MG63 (cell line): ENCODE measurements around the gene PRKCD. TPM values are rescaled to one million over a fixed set of nuclear protein-coding genes. Genes with fewer than 3 reads are reported as not detected.
"Not testable (repeated sequence)": the region's sequence is repeated elsewhere in the genome, so short reads cannot be mapped to it uniquely, and the experiment has no call there.

Experiments used
- DNase-seq: peaks from one replicate; pipeline ENCODE4 v3.0.0-alpha.2; 2020
- H3K27me3 ChIP-seq: fragments of 250-450 bp; sonication (Bioruptor Pico); 2 replicates; pipeline ENCODE4 v1.5.1; 2020; ENCODE audit warnings: mild to moderate bottlenecking, moderate library complexity
- H3K36me3 ChIP-seq: fragments of 250-450 bp; sonication (Bioruptor Pico); 2 replicates; pipeline ENCODE4 v1.5.1; 2020; ENCODE audit warnings: mild to moderate bottlenecking, moderate library complexity
- H3K4me3 ChIP-seq: fragments of 250-450 bp; sonication (Bioruptor Pico); 2 replicates; pipeline ENCODE4 v1.5.1; 2020; ENCODE audit warnings: mild to moderate bottlenecking, moderate library complexity
- H3K9me3 ChIP-seq: fragments of 250-450 bp; sonication (Bioruptor Pico); 2 replicates; pipeline ENCODE4 v1.5.1; 2020; ENCODE audit warnings: mild to moderate bottlenecking, moderate library complexity
- total RNA-seq: library from RNA; depleted of rRNA; stranded (reverse); fragments of >200 nt; shearing (Covaris generic); gene quantifications from 2 replicates; pipeline ENCODE4 v1.2.3, GENCODE V29; 2014; ENCODE audit warnings: low replicate concordance

PRKCD gene
- total RNA-seq, 1 experiment from 2014 or later, result 6.8 TPM

DNA sequence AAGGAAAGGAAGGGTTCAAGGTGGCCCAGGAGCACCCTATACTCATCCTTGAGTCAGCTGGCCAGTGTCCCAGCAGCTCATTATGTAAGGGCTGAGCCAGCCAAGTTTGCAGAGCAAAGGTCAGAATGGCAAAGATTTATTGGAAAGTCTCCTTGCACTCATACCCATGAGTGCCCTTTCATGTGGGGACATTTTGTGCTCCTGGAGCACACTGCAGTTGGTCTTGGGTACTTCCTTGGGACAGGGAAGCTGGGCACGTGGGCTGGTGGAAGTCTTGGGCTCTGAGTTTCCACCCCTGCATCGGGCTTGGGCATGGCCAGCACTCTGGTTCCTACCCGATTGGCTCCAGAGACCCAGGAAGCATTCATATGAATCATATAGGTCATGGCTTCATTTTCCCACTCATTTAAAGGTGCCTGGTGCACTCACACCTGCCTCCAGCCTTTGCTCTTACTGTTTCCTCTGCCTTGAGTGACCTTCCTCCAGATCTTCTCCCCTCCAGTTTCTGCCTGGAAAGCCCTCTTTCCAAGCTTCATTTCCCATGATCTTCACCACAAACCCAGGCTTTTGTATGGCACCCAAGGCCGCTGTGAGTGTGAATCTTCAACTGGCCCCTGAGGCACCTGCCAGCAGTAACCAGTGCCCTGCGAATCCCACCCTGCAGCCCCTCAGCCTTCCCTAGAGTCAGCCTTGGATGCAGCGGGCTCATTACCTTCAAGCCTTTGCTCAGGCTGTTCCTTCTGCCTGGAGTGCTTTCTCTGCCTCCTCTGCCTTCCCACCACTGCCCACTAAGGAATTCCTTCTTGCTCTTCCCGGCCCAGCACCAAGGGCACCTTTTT is 10.5 kb upstream of the PRKCD start:
- H3K36me3 ChIP-seq, result no peaks in the 10 kb centered on the region
- H3K27me3 ChIP-seq, result no peaks in the 10 kb centered on the region
- no peak overlapping the region for H3K4me3 ChIP-seq
- no peaks in the 10 kb centered on the region for H3K9me3 ChIP-seq
- DNase-seq, result peak; percentile 81

DNA sequence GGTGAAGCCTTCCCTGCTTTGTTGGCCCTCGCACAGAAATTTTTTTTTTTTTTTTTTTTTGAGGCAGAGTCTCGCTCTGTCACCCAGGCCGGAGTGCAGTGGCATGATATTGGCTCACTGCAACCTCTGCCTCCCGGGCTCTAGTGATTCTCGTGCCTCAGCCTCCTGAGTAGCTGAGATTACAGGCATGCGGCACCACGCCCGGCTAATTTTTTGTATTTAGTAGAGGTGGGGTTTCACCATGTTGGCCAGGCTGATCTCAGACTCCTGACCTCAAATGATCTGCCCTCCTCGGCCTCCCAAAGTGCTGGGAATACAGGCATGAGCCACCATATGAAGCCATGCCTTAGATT is 9.9 kb upstream of the PRKCD start:
- not testable (repeated sequence) for DNase-seq

GRCh38 chr3:53151465-53151864 is 9.5 kb upstream of the PRKCD start:
- H3K27me3 ChIP-seq, result no peaks in the 10 kb centered on the region
- no peak for DNase-seq
- no peaks in the 10 kb centered on the region for H3K9me3 ChIP-seq
- H3K36me3 ChIP-seq, result no peaks in the 10 kb centered on the region
- H3K4me3 ChIP-seq, result no peak overlapping the region

More for the DNA sequence above, 9.9 kb upstream of the PRKCD start:
- not testable (repeated sequence) for H3K4me3 ChIP-seq, H3K27me3 ChIP-seq, H3K9me3 ChIP-seq, H3K36me3 ChIP-seq

- no peak for DNase-seq
- no peaks in the 10 kb centered on the region for H3K36me3 ChIP-seq
- H3K9me3 ChIP-seq, result no peaks in the 10 kb centered on the region
- no peaks in the 10 kb centered on the region for H3K27me3 ChIP-seq
- no peak overlapping the region for H3K4me3 ChIP-seq
Measured at GRCh38 chr3:53151870-53152660, 8.9 kb upstream of the PRKCD start.

GRCh38 chr3:53153264-53153823 is 7.7 kb upstream of the PRKCD start:
- Histone ChIP-seq H3K9me3 (no peaks in the 10 kb centered on the region), H3K27me3 (no peaks in the 10 kb centered on the region), H3K36me3 (no peaks in the 10 kb centered on the region), H3K4me3 (no peak overlapping the region)
- no peak for DNase-seq

DNA sequence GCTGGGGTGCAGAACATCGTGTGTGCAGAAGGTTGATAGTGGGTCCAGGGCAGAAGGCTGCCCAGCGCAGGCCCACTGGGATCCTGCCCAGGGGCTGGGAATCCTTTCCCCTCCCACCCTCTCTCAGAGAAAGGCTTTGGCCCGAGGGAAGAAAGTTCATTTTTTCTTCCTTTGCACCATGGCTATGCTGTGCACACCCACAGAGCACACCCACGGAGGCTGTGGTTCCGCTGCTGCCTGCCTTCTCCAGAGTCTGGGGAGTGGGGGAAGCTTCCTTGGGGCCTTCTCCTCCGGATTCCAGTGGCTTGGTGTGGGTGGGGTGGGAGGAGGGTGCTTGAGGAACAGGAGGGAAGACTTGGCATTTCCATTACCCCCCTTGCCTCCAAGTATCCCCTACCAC is 7.0 kb upstream of the PRKCD start:
- H3K9me3 ChIP-seq, result no peaks in the 10 kb centered on the region
- DNase-seq, result no peak
- no peak overlapping the region for H3K4me3 ChIP-seq
- no peaks in the 10 kb centered on the region for H3K36me3 ChIP-seq
- no peaks in the 10 kb centered on the region for H3K27me3 ChIP-seq

DNA sequence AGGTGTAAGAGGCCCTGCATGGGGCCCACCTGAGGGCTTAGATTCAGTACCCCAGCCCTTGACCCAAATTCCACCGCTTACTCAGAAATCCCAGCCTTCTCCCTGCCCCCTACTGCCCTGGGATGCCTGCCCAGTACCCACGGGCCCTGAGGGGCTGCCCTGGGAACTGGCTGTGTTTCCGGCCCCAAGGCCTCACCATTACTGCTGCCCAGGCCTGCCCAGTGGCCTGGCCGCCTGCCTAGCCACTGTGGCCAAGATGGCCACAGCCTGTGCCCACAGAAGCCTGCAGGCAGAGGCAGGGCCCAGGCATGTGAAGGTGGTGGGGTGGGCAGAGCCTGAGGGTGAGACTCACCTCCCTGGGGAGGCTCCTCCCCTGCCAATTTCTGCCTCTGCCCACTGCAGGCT is 6.1 kb upstream of the PRKCD start:
- peak; percentile 67 for DNase-seq
- Histone ChIP-seq H3K36me3 (no peaks in the 10 kb centered on the region), H3K9me3 (no peaks in the 10 kb centered on the region), H3K27me3 (no peaks in the 10 kb centered on the region), H3K4me3 (no peak overlapping the region)

DNA sequence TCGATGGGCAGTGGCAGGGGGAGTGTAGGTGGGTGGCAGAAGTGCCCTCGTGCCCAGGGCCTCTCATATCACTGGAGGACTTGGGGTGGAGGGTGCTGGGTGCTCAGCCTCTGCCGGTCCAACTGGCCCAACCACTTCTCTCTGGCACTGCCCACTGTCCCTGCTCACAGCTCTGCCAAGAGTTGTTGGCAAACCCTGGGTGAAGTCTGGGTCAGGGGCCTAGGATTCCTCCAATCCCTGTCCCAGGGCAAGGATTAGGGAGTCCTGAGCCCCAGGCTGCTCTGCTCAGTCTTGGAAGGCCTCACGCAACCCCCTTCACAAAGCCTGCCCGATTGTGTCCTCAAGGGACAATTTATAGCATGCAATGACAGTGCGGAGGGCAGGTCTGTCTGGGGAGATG is 5.2 kb upstream of the PRKCD start:
- Histone ChIP-seq H3K36me3 (no peaks in the 10 kb centered on the region), H3K4me3 (no peak overlapping the region), H3K9me3 (no peaks in the 10 kb centered on the region), H3K27me3 (no peaks in the 10 kb centered on the region)
- no peak for DNase-seq

DNA sequence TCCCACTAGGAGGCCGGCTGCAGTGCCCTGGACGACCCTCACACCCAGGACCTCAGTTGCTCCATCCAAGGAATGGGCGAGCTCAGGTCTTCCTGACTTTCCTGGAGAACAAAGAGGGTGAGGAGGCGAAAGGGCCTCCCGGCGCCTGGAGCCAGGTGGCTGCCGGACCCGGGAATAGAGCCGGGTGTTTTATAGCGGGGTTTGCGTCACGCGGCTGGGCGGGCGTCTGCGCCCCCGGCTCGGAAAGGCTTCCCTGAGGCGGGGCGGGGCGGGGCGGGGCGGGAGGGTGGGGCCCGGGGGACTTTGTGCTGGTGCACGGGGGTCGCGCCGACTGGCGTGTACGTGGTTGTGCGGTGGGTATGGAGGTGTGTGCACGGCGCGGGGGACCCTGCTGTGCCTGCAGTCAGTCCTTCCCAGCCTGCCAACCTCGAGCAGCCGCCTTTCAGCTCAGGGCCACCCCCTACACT is 4.6 kb upstream of the PRKCD start:
- Histone ChIP-seq H3K27me3 (no peaks in the 10 kb centered on the region), H3K9me3 (no peaks in the 10 kb centered on the region), H3K36me3 (no peaks in the 10 kb centered on the region), H3K4me3 (no peak overlapping the region)
- DNase-seq, result no peak

- H3K9me3 ChIP-seq, result no peaks in the 10 kb centered on the region
- no peak for DNase-seq
- no peak overlapping the region for H3K4me3 ChIP-seq
- H3K36me3 ChIP-seq, result no peaks in the 10 kb centered on the region
- no peaks in the 10 kb centered on the region for H3K27me3 ChIP-seq
Measured at GRCh38 chr3:53157974-53158580, 2.9 kb upstream of the PRKCD start.

DNA sequence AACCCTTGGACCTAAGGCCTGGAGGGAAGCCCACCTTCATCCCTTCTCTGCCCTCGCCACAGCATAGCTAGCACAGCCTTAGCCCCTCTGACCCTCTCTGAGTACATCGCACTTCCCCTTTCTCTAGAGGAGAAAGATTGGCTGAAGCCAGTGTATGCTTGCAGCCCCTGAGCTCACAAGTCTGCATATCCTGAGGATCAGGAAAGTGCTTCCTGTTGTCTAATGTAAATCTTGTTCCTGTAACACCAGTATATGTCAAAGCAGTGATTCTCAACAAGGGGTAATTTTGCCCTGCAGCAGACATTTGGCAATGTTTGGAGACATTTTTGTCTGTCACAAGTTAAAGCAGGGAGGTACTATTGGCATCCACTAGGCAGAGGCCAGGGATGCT is 2.2 kb upstream of the PRKCD start:
- Histone ChIP-seq H3K9me3 (no peaks in the 10 kb centered on the region), H3K27me3 (no peaks in the 10 kb centered on the region), H3K4me3 (no peak overlapping the region), H3K36me3 (no peaks in the 10 kb centered on the region)
- DNase-seq, result no peak

GRCh38 chr3:53159156-53160060 is 1.6 kb upstream of the PRKCD start:
- DNase-seq, result peak; percentile 36
- H3K9me3 ChIP-seq, result no peaks in the 10 kb centered on the region
- no peaks in the 10 kb centered on the region for H3K36me3 ChIP-seq

GRCh38 chr3:53160061-53160659 is 849 bp upstream of the PRKCD start:
- Histone ChIP-seq H3K4me3 (peak overlapping the region; percentile 61), H3K9me3 (no peaks in the 10 kb centered on the region), H3K27me3 (no peaks in the 10 kb centered on the region), H3K36me3 (no peaks in the 10 kb centered on the region)
- no peak for DNase-seq

More at GRCh38 chr3:53159156-53160060, 1.6 kb upstream of the PRKCD start:
- H3K4me3 ChIP-seq, result no peak overlapping the region
- H3K27me3 ChIP-seq, result no peaks in the 10 kb centered on the region

DNA sequence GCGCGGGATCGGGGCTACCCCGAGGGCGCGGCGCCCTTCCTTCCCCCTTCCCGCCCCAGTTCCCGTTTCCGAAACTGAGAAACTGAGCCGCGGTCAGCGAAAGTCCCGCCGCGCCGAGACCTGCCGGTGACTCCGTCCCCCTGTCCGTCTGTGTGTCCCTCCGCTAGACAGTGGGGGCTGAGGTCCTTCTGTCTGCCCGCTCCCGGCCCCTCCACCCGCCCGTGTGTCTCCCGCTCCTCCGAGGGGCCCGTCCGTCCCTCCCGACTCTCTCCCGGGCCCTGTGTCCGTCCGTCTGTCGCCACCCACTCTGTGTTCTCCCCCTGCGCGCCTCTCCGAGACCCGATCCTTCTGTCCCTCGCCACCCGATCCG is 426 bp downstream of the PRKCD start:
- DNase-seq, result no peak

GRCh38 chr3:53161820-53162671 is 1.0 kb downstream of the PRKCD start:
- DNase-seq, result no peak
- Histone ChIP-seq H3K9me3 (no peaks in the 10 kb centered on the region), H3K36me3 (no peaks in the 10 kb centered on the region), H3K4me3 (peak overlapping the region; percentile 61), H3K27me3 (no peaks in the 10 kb centered on the region)

More for the DNA sequence above, 426 bp downstream of the PRKCD start:
- Histone ChIP-seq H3K27me3 (no peaks in the 10 kb centered on the region), H3K9me3 (no peaks in the 10 kb centered on the region), H3K4me3 (peak overlapping the region; percentile 61), H3K36me3 (no peaks in the 10 kb centered on the region)
